Common myeloid progenitor, CD34-positive (primary cell): ENCODE data around the gene NFATC4.

Experiments used
- CTCF ChIA-PET: fragments of 350-600 bp; sonication (Branson Sonifier 250); formaldehyde crosslinking; loops from one replicate; lab custom pipeline; 2021; ENCODE audit warnings: antibody characterized with exemption; lab: Charles Lee
- POLR2A ChIA-PET: fragments of 350-600 bp; sonication (Branson Sonifier 250); formaldehyde crosslinking; loops from one replicate; lab custom pipeline; 2021; ENCODE audit warnings: antibody characterized with exemption; lab: Charles Lee
- DNase-seq, 3 donors: peaks; one replicate each; pipeline versions ENCODE4 v3.0.0 to v3.0.0-alpha.2; 2013
- H3K27ac ChIP-seq, 2 experiments: 1 replicate in 1 of 2; 2 replicates in 1 of 2; pipeline ENCODE4 v1.7.0; 2013; ENCODE audit warnings: inconsistent platforms in 2 of 2, low read length in 2 of 2, mild to moderate bottlenecking in 2 of 2, low read depth in 1 of 2, moderate library complexity in 1 of 2; ENCODE audit not compliant: severe bottlenecking in 2 of 2, insufficient read depth in 1 of 2, poor library complexity in 1 of 2
- H3K27me3 ChIP-seq, 5 experiments: replicated peaks in 2 of 5; 1 replicate in 3 of 5; 2 replicates in 2 of 5; pipeline versions ENCODE4 v1.6.1 to v1.7.0; 2013; ENCODE audit warnings: low read length in 4 of 5, mild to moderate bottlenecking in 2 of 5, moderate library complexity in 2 of 5, inconsistent platforms in 1 of 5; ENCODE audit not compliant: insufficient read depth in 5 of 5, control insufficient read depth in 4 of 5
- H3K36me3 ChIP-seq, 4 experiments: 1 replicate in 2 of 4; 2 replicates in 2 of 4; pipeline versions ENCODE4 v1.6.1 to v1.7.0; 2013; ENCODE audit warnings: low read length in 3 of 4, control low read depth in 1 of 4, mild to moderate bottlenecking in 1 of 4; ENCODE audit not compliant: control insufficient read depth in 4 of 4, insufficient read depth in 4 of 4
- H3K4me1 ChIP-seq, 4 experiments: 1 replicate in 3 of 4; 2 replicates in 1 of 4; pipeline versions ENCODE4 v1.6.1 to v1.7.1; 2013; ENCODE audit warnings: low read length in 3 of 4, mild to moderate bottlenecking in 3 of 4, control low read depth in 1 of 4, inconsistent platforms in 1 of 4, moderate library complexity in 1 of 4; ENCODE audit not compliant: control insufficient read depth in 4 of 4, insufficient read depth in 4 of 4; ENCODE audit errors: control extremely low read depth in 1 of 4
- H3K4me3 ChIP-seq, 7 experiments: 1 replicate in 4 of 7; 2 replicates in 3 of 7; pipeline versions ENCODE4 v1.5.1 to v1.7.0; 2013; ENCODE audit warnings: mild to moderate bottlenecking in 7 of 7, low read length in 6 of 7, moderate library complexity in 6 of 7, inconsistent platforms in 2 of 7, low read depth in 2 of 7, control low read depth in 1 of 7; ENCODE audit not compliant: insufficient read depth in 4 of 7, control insufficient read depth in 1 of 7; ENCODE audit errors: extremely low read depth in 1 of 7
- H3K9me3 ChIP-seq, 5 experiments: 1 replicate in 4 of 5; 2 replicates in 1 of 5; pipeline versions ENCODE4 v1.6.1 to v1.7.1; 2013; ENCODE audit warnings: low read length in 4 of 5, mild to moderate bottlenecking in 2 of 5, inconsistent platforms in 1 of 5, low read depth in 1 of 5, moderate library complexity in 1 of 5; ENCODE audit not compliant: control insufficient read depth in 4 of 5, insufficient read depth in 2 of 5; ENCODE audit errors: control extremely low read depth in 1 of 5
- WGBS: methylation state at CpG from one replicate; pipeline ENCODE4 v1.1.5; 2013; ENCODE audit not compliant: insufficient coverage; 5-methylcytosine and 5-hydroxymethylcytosine counted together

NFATC4 gene

DNA sequence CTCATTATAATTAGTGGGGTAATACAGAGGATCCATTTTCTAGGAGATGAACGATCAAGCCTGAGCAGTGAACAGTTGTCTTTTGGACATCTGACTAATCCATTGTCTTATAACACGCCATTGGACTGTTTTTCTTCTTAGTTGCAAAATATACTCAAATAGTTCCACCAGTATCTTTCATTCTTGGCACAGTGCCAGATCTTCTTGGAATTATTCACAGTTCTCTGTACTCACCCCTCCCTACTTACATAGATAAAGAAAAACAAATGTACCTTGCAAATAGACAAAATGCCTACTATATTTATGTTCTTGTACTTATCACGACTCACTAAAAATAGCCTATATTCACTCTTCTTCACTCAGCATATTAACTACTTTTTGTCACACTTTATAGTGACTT is 57.7 kb downstream of the NFATC4 start:
- no peak overlapping the region for H3K27ac ChIP-seq
- 86% methylated on average over 3 of the region's 3 CpGs for WGBS

GRCh38 chr14:24426150-24426911 is 58.3 kb downstream of the NFATC4 start:
- ChIA-PET POLR2A (interaction anchor here (1.0 kb wide), 1 partner anchor 17 kb away, joined by 3 read pairs; no protein-coding TSS in a partner anchor), CTCF (interaction anchor here (0.9 to 23.8 kb wide), 8 partner anchors 3 to 94 kb away, joined by 3 to 489 read pairs (median 12); partner anchors contain the start of genes ADCY4, CBLN3, KHNYN and RIPK3)
- Histone ChIP-seq H3K27me3 (no peaks in the 10 kb centered on the region), H3K36me3 (peaks cover 0 to 4% (median under 1%) of the 10 kb centered on the region in 4 experiments), H3K4me3 (no peak overlapping the region), H3K4me1 (peaks cover 29 to 81% (median 69%) of the 10 kb centered on the region in 4 experiments), H3K9me3 (no peaks in the 10 kb centered on the region), H3K27ac (no peak overlapping the region)
- no peak for DNase-seq
- WGBS = 100% methylated on average over 1 of the region's 2 CpGs

More for the DNA sequence above, 57.7 kb downstream of the NFATC4 start:
- DNase-seq = peak in 2 of 3 donors; percentile 40 to 47
- Histone ChIP-seq H3K9me3 (no peaks in the 10 kb centered on the region), H3K27me3 (peaks cover 0 to 3% (median 0%) of the 10 kb centered on the region in 5 experiments), H3K4me1 (peaks cover 24 to 75% (median 63%) of the 10 kb centered on the region in 4 experiments), H3K36me3 (no peaks in the 10 kb centered on the region), H3K4me3 (no peak overlapping the region)
- CTCF ChIA-PET = interaction anchor here (0.9 to 23.8 kb wide), 9 partner anchors 4 to 115 kb away, joined by 3 to 489 read pairs (median 10); partner anchors contain the start of genes ADCY4, CBLN3, KHNYN and LTB4R
- POLR2A ChIA-PET = no interaction called here

- Histone ChIP-seq H3K4me1 (peaks cover 26 to 85% (median 71%) of the 10 kb centered on the region in 4 experiments), H3K4me3 (peak overlapping the region in 1 of 7 experiments; percentile 45)
- 20% methylated on average over 5 of the region's 8 CpGs for WGBS
Measured at GRCh38 chr14:24426912-24427536, 59.0 kb downstream of the NFATC4 start.

DNA sequence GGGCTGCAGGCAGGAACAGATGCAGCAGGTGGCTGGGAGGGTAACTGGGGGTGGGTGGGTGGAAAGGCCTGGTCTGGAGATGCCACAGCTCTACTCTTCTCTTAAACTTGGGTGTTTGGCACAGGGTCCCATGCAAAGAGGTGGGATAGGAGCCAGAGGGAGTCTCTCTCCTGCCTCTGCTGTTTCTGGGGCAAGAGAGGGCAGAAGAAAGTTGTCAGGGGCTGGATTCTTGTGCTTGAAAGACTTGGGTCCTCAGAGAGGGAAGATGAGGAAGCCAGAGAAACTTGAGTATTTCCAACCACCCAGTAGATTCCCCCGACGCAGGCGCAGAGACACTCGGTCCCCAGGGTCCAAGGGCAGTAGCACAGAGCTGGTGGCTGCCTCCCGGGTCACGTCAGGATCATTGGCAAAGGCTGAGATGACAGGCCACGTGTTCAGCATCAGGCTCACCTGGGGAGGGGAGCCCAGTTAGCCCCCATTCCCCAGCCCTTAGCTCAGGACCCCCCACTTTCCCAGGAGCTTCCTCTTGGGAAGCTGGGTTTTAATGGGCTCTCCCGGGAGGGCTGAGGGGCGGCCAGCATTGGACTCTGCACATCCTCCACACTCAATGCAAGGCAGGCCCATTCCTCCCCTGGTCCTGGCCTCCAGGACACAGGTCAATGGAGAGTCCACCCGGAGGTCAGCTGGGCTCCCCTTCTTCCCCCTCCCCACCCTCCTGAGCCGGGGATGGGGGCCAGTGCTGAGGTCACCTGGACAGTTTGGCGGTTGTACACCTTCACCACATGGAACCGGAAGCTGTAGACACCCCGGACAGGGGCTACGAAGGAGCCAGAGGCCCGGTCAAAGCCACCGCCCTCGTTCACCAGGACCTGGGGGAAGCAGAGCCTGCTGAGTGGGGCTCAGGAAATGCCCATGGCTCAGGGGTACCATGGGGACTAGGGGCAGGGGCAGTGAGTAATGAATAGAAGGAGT is 59.8 kb downstream of the NFATC4 start:
- 81% methylated on average over 17 of the region's 18 CpGs for WGBS
- no peaks in the 10 kb centered on the region for H3K27me3 ChIP-seq
- H3K4me3 ChIP-seq = no peak overlapping the region
- H3K36me3 ChIP-seq = peaks cover 3 to 13% (median 10%) of the 10 kb centered on the region in 4 experiments
- ChIA-PET POLR2A (interaction anchor here (1.0 to 1.3 kb wide), 2 partner anchors 19 to 88 kb away, joined by 3 read pairs; partner anchors contain the start of gene RIPK3), CTCF (interaction anchor here (0.6 to 21.5 kb wide), 11 partner anchors 9 to 96 kb away, joined by 3 to 489 read pairs (median 9); partner anchors contain the start of genes ADCY4, NYNRIN and RIPK3)
- H3K4me1 ChIP-seq = peaks cover 18 to 79% (median 66%) of the 10 kb centered on the region in 4 experiments
- no peaks in the 10 kb centered on the region for H3K9me3 ChIP-seq
- DNase-seq = no peak
- H3K27ac ChIP-seq = no peak overlapping the region

More at GRCh38 chr14:24426912-24427536, 59.0 kb downstream of the NFATC4 start:
- DNase-seq = peak in 2 of 3 donors; percentile 63 to 73
- ChIA-PET CTCF (interaction anchor here (0.6 to 21.5 kb wide), 10 partner anchors 9 to 95 kb away, joined by 3 to 489 read pairs (median 6); partner anchors contain the start of genes ADCY4, NYNRIN and RIPK3), POLR2A (interaction anchor here (1.0 to 1.3 kb wide), 2 partner anchors 18 to 87 kb away, joined by 3 read pairs; partner anchors contain the start of gene RIPK3)
- H3K27me3 ChIP-seq = no peaks in the 10 kb centered on the region
- peaks cover 0 to 5% (median 2%) of the 10 kb centered on the region in 4 experiments for H3K36me3 ChIP-seq
- H3K27ac ChIP-seq = no peak overlapping the region
- no peaks in the 10 kb centered on the region for H3K9me3 ChIP-seq

GRCh38 chr14:24428628-24429394 is 60.8 kb downstream of the NFATC4 start:
- Histone ChIP-seq H3K4me1 (peaks cover 12 to 69% (median 58%) of the 10 kb centered on the region in 4 experiments), H3K27ac (peak overlapping the region in 1 of 2 experiments; percentile 98), H3K27me3 (no peaks in the 10 kb centered on the region), H3K9me3 (no peaks in the 10 kb centered on the region), H3K36me3 (peaks cover 10 to 23% (median 17%) of the 10 kb centered on the region in 4 experiments), H3K4me3 (peak overlapping the region in 2 of 7 experiments; percentile 74 to 89)
- POLR2A ChIA-PET = interaction anchor here (2.0 kb wide), 1 partner anchor 63 kb away, joined by 7 read pairs; no protein-coding TSS in a partner anchor
- CTCF ChIA-PET = interaction anchor here (1.2 to 21.5 kb wide), 9 partner anchors 8 to 97 kb away, joined by 4 to 489 read pairs (median 21); partner anchors contain the start of genes ADCY4 and RIPK3
- WGBS = 92% methylated on average over 16 of the region's 18 CpGs
- DNase-seq = no peak
